Measurements from ENCODE around the gene HIGD1C.
"Not testable (repeated sequence)": the region's sequence is repeated elsewhere in the genome, so short reads cannot be mapped to it uniquely, and the experiment has no call there.

HIGD1C gene

GRCh38 chr12:50953047-50953446, 703 bp downstream of the HIGD1C start:
- H3K9me3 Mint-ChIP-seq = no peaks in the 10 kb centered on the region
- no peak for DNase-seq
- no peak overlapping the region for H3K4me3 Mint-ChIP-seq
- H3K27ac Mint-ChIP-seq = no peak overlapping the region
- H3K27me3 Mint-ChIP-seq = no peaks in the 10 kb centered on the region
- H3K4me1 Mint-ChIP-seq = no peaks in the 10 kb centered on the region
- no peak for ATAC-seq

- DNase-seq, H3K27ac Mint-ChIP-seq, H3K27me3 Mint-ChIP-seq, H3K9me3 Mint-ChIP-seq, ATAC-seq, H3K4me1 Mint-ChIP-seq, H3K4me3 Mint-ChIP-seq: not testable (repeated sequence)
Measured at GRCh38 chr12:50954789-50955188, 2.4 kb downstream of the HIGD1C start.

- Mint-ChIP-seq H3K4me1 (peaks cover 5% of the 10 kb centered on the region), H3K27me3 (no peaks in the 10 kb centered on the region), H3K4me3 (no peak overlapping the region), H3K27ac (no peak overlapping the region), H3K9me3 (no peaks in the 10 kb centered on the region)
- ATAC-seq = no peak
- no peak for DNase-seq
Measured at GRCh38 chr12:50955288-50955687, 2.9 kb downstream of the HIGD1C start.

- H3K27me3 Mint-ChIP-seq = no peaks in the 10 kb centered on the region
- H3K4me3 Mint-ChIP-seq = no peak overlapping the region
- DNase-seq = no peak
- no peaks in the 10 kb centered on the region for H3K9me3 Mint-ChIP-seq
- no peak overlapping the region for H3K27ac Mint-ChIP-seq
- no peak for ATAC-seq
- peaks cover 6% of the 10 kb centered on the region for H3K4me1 Mint-ChIP-seq
Measured at GRCh38 chr12:50955697-50956096, 3.4 kb downstream of the HIGD1C start.

- H3K27me3 Mint-ChIP-seq = no peaks in the 10 kb centered on the region
- peaks cover 6% of the 10 kb centered on the region for H3K4me1 Mint-ChIP-seq
- H3K4me3 Mint-ChIP-seq = no peak overlapping the region
- no peak overlapping the region for H3K27ac Mint-ChIP-seq
- ATAC-seq (no peak), DNase-seq (no peak)
- H3K9me3 Mint-ChIP-seq = no peaks in the 10 kb centered on the region
Measured at GRCh38 chr12:50960130-50960529, 7.8 kb downstream of the HIGD1C start.

GRCh38 chr12:50961708-50962107, 9.4 kb downstream of the HIGD1C start:
- ATAC-seq (no peak), DNase-seq (no peak)

GRCh38 chr12:50964432-50964831, 12.1 kb downstream of the HIGD1C start:
- Mint-ChIP-seq H3K9me3 (no peaks in the 10 kb centered on the region), H3K4me1 (peaks cover 6% of the 10 kb centered on the region), H3K27ac (no peak overlapping the region), H3K4me3 (no peak overlapping the region), H3K27me3 (no peaks in the 10 kb centered on the region)
- DNase-seq = no peak
- ATAC-seq = no peak

More at GRCh38 chr12:50961708-50962107, 9.4 kb downstream of the HIGD1C start:
- no peaks in the 10 kb centered on the region for H3K9me3 Mint-ChIP-seq
- no peaks in the 10 kb centered on the region for H3K27me3 Mint-ChIP-seq
- no peak overlapping the region for H3K27ac Mint-ChIP-seq
- no peak overlapping the region for H3K4me3 Mint-ChIP-seq
- H3K4me1 Mint-ChIP-seq = peaks cover 6% of the 10 kb centered on the region

- DNase-seq (no peak), ATAC-seq (no peak)
- Mint-ChIP-seq H3K4me3 (no peak overlapping the region), H3K4me1 (no peaks in the 10 kb centered on the region), H3K27me3 (no peaks in the 10 kb centered on the region), H3K27ac (no peak overlapping the region), H3K9me3 (no peaks in the 10 kb centered on the region)
Measured at GRCh38 chr12:50971946-50972345, 19.6 kb downstream of the HIGD1C start.

- peaks cover 17% of the 10 kb centered on the region for H3K4me1 Mint-ChIP-seq
- no peaks in the 10 kb centered on the region for H3K9me3 Mint-ChIP-seq
- DNase-seq = peak in 1 of 2 donors; percentile 41
- H3K27me3 Mint-ChIP-seq = no peaks in the 10 kb centered on the region
- H3K27ac Mint-ChIP-seq = peak overlapping the region in 1 of 2 donors; percentile 94
- ATAC-seq = peak; percentile 91
- peak overlapping the region; percentile 33 to 82 for H3K4me3 Mint-ChIP-seq
Measured at GRCh38 chr12:50979369-50980052, 27.2 kb downstream of the HIGD1C start.

- DNase-seq = no peak
- ATAC-seq = no peak
- Mint-ChIP-seq H3K4me1 (peaks cover 27% of the 10 kb centered on the region), H3K4me3 (peak overlapping the region in 1 of 2 donors; percentile 82), H3K9me3 (no peaks in the 10 kb centered on the region), H3K27me3 (no peaks in the 10 kb centered on the region), H3K27ac (peak overlapping the region in 1 of 2 donors; percentile 76)
Measured at GRCh38 chr12:50980545-50980944, 28.2 kb downstream of the HIGD1C start.

GRCh38 chr12:50981319-50982239, 29.2 kb downstream of the HIGD1C start:
- Mint-ChIP-seq H3K4me3 (no peak overlapping the region), H3K9me3 (no peaks in the 10 kb centered on the region), H3K27me3 (no peaks in the 10 kb centered on the region), H3K27ac (no peak overlapping the region), H3K4me1 (peaks cover 37% of the 10 kb centered on the region)
- no peak for ATAC-seq
- DNase-seq = no peak

GRCh38 chr12:50984586-50985298, 32.4 kb downstream of the HIGD1C start:
- DNase-seq (no peak), ATAC-seq (no peak)
- Mint-ChIP-seq H3K9me3 (no peaks in the 10 kb centered on the region), H3K27me3 (no peaks in the 10 kb centered on the region), H3K4me1 (peaks cover 39% of the 10 kb centered on the region), H3K27ac (peak overlapping the region; percentile 20 to 90), H3K4me3 (peak overlapping the region in 1 of 2 donors; percentile 22)

- H3K4me1 Mint-ChIP-seq = peaks cover 33% of the 10 kb centered on the region
- H3K27me3 Mint-ChIP-seq = no peaks in the 10 kb centered on the region
- no peak for DNase-seq
Measured at GRCh38 chr12:50985322-50985721, 33.0 kb downstream of the HIGD1C start.

GRCh38 chr12:50986966-50987737, 34.8 kb downstream of the HIGD1C start:
- Mint-ChIP-seq H3K9me3 (no peaks in the 10 kb centered on the region), H3K27ac (peak overlapping the region in 1 of 2 donors; percentile 82), H3K4me1 (peaks cover 48% of the 10 kb centered on the region), H3K4me3 (no peak overlapping the region), H3K27me3 (no peaks in the 10 kb centered on the region)
- ATAC-seq (peak; percentile 68), DNase-seq (peak in 1 of 2 donors; percentile 8)

More at GRCh38 chr12:50985322-50985721, 33.0 kb downstream of the HIGD1C start:
- Mint-ChIP-seq H3K27ac (peak overlapping the region; percentile 20 to 90), H3K9me3 (no peaks in the 10 kb centered on the region), H3K4me3 (peak overlapping the region in 1 of 2 donors; percentile 22)
- peak; percentile 40 for ATAC-seq

GRCh38 chr12:50988051-50988450, 35.7 kb downstream of the HIGD1C start:
- Mint-ChIP-seq H3K27me3 (no peaks in the 10 kb centered on the region), H3K9me3 (no peaks in the 10 kb centered on the region), H3K4me1 (peaks cover 49% of the 10 kb centered on the region), H3K4me3 (no peak overlapping the region), H3K27ac (no peak overlapping the region)
- DNase-seq (no peak), ATAC-seq (no peak)
